CD4-positive, alpha-beta T cell (primary cell): ENCODE data around the gene VPS18. TPM values are rescaled to one million over a fixed set of nuclear protein-coding genes. Genes with fewer than 3 reads are reported as not detected.
A peak's percentile ranks its signal among the peaks of the same experiment; 100 is the strongest.

Source experiments
- ATAC-seq: fragments of 200-7000 bp; cut with Tn5 transposase; one replicate; pipeline ENCODE4 v1.10.0; 2022; ENCODE audit warnings: mild to moderate bottlenecking; ENCODE audit not compliant: poor library complexity
- CTCF ChIA-PET: fragments of 350-600 bp; sonication (Branson Sonifier 250); formaldehyde crosslinking; loops from one replicate; lab custom pipeline; 2021; ENCODE audit warnings: antibody characterized with exemption, inconsistent platforms; lab: Charles Lee
- POLR2A ChIA-PET: fragments of 350-600 bp; sonication (Branson Sonifier 250); formaldehyde crosslinking; loops from one replicate; lab custom pipeline; 2021; ENCODE audit warnings: antibody characterized with exemption, inconsistent platforms; lab: Charles Lee
- DNase-seq, 14 experiments: peaks; one replicate each; pipeline ENCODE4 v3.0.0-alpha.2; 2013 to 2020; ENCODE audit warnings: mixed read lengths in 2 of 14
- H3K27ac ChIP-seq, 2 donors: one replicate each; pipeline versions ENCODE4 v1.5.1 to v1.7.0; 2013; ENCODE audit warnings: low read length in 2 of 2, low read depth in 1 of 2, mild to moderate bottlenecking in 1 of 2
- H3K27me3 ChIP-seq, 2 experiments: 1 replicate in 1 of 2; 2 replicates in 1 of 2; pipeline versions ENCODE4 v1.6.1 to v1.7.0; 2013; ENCODE audit warnings: low read length in 2 of 2, control low read depth in 1 of 2, mild to moderate bottlenecking in 1 of 2, moderate library complexity in 1 of 2; ENCODE audit not compliant: insufficient read depth in 2 of 2, control insufficient read depth in 1 of 2
- H3K36me3 ChIP-seq: one replicate; pipeline ENCODE4 v1.6.1; 2013; ENCODE audit warnings: low read length, control low read depth; ENCODE audit not compliant: insufficient read depth
- H3K4me1 ChIP-seq: one replicate; pipeline ENCODE4 v1.6.1; 2013; ENCODE audit warnings: low read length, control low read depth; ENCODE audit not compliant: insufficient read depth
- H3K4me3 ChIP-seq: one replicate; pipeline ENCODE4 v1.5.1; 2013; ENCODE audit warnings: mild to moderate bottlenecking, low read length, moderate library complexity
- H3K9me3 ChIP-seq, 2 experiments: 1 replicate in 1 of 2; 2 replicates in 1 of 2; pipeline versions ENCODE4 v1.6.1 to v1.7.0; 2013; ENCODE audit warnings: low read length in 2 of 2, mild to moderate bottlenecking in 2 of 2, control low read depth in 1 of 2, moderate library complexity in 1 of 2; ENCODE audit not compliant: control insufficient read depth in 1 of 2, insufficient read depth in 1 of 2
- H3K27ac Mint-ChIP-seq: one replicate; pipeline ENCODE4 v1.8.0; 2020; ENCODE audit warnings: mixed read lengths
- H3K27me3 Mint-ChIP-seq: one replicate; pipeline ENCODE4 v1.8.0; 2021; ENCODE audit warnings: mixed read lengths
- H3K36me3 Mint-ChIP-seq: one replicate; pipeline ENCODE4 v1.8.0; 2021; ENCODE audit warnings: low read depth, mixed read lengths
- H3K4me1 Mint-ChIP-seq: one replicate; pipeline ENCODE4 v1.8.0; 2021; ENCODE audit warnings: low read depth, mixed read lengths
- H3K4me3 Mint-ChIP-seq: one replicate; pipeline ENCODE4 v1.8.0; 2020; ENCODE audit warnings: mild to moderate bottlenecking, mixed read lengths
- H3K9me3 Mint-ChIP-seq: one replicate; pipeline ENCODE4 v1.8.0; 2020; ENCODE audit warnings: mixed read lengths
- intact Hi-C, 2 experiments: fragments of 100-400 bp; cut with DNase I in 1 of 2; cut with micrococcal nuclease in 1 of 2; formaldehyde crosslinking; loops; one replicate each; pipeline versions ENCODE4 v1.15.1 to v1.9.0; 2023 to 2025; cut with DNase I, micrococcal nuclease
- total RNA-seq, 174 experiments: library from RNA in 2 of 174; stranded (reverse) in 2 of 174; gene quantifications; one replicate each; pipeline ENCODE4 v1.2.3 and lab custom pipeline; 2021 to 2026
- TF ChIP-seq, protein P1 (sequence below): fragments of 200-600 bp; IDR thresholded peaks from one replicate; pipeline ENCODE4 v1.8.0; 2022; ENCODE audit warnings: antibody characterized with exemption, mild to moderate bottlenecking

Gene VPS18
- total RNA-seq, 2 experiments from 2014 or later: 20.8 to 21.7 TPM

GRCh38 chr15:40891810-40892446, 2.3 kb upstream of the VPS18 start:
- H3K27me3 Mint-ChIP-seq: no peaks in the 10 kb centered on the region
- Histone ChIP-seq H3K36me3 (peaks cover 3% of the 10 kb centered on the region), H3K4me3 (no peak overlapping the region), H3K27ac (no peak overlapping the region), H3K4me1 (peaks cover 37% of the 10 kb centered on the region), H3K9me3 (no peaks in the 10 kb centered on the region), H3K27me3 (no peaks in the 10 kb centered on the region)
- intact Hi-C loops: loop anchor here (5.0 kb wide), 4 partner anchors 135 to 370 kb away; partner anchors contain the start of genes KNL1 (in 1 of the 2) and RMDN3 (in 1 of the 2)
- ChIA-PET POLR2A (interaction anchor here (1.7 kb wide), 1 partner anchor 33 kb away, joined by 4 read pairs; no protein-coding TSS in a partner anchor), CTCF (interaction anchor here (1.1 to 5.8 kb wide), 3 partner anchors 12 to 33 kb away, joined by 4 to 54 read pairs (median 8); partner anchors contain the start of gene RHOV)
- H3K27ac Mint-ChIP-seq: peak overlapping the region; percentile 16
- DNase-seq (peak in 4 of 14 experiments; percentile 39 to 61 (median 50)), ATAC-seq (no peak)
- peaks cover 19% of the 10 kb centered on the region for H3K36me3 Mint-ChIP-seq
- TF ChIP-seq, protein P1, sequence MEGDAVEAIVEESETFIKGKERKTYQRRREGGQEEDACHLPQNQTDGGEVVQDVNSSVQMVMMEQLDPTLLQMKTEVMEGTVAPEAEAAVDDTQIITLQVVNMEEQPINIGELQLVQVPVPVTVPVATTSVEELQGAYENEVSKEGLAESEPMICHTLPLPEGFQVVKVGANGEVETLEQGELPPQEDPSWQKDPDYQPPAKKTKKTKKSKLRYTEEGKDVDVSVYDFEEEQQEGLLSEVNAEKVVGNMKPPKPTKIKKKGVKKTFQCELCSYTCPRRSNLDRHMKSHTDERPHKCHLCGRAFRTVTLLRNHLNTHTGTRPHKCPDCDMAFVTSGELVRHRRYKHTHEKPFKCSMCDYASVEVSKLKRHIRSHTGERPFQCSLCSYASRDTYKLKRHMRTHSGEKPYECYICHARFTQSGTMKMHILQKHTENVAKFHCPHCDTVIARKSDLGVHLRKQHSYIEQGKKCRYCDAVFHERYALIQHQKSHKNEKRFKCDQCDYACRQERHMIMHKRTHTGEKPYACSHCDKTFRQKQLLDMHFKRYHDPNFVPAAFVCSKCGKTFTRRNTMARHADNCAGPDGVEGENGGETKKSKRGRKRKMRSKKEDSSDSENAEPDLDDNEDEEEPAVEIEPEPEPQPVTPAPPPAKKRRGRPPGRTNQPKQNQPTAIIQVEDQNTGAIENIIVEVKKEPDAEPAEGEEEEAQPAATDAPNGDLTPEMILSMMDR: peak; percentile 39
- no peaks in the 10 kb centered on the region for H3K9me3 Mint-ChIP-seq
- peak overlapping the region; percentile 75 for H3K4me3 Mint-ChIP-seq
- H3K4me1 Mint-ChIP-seq: peaks cover 33% of the 10 kb centered on the region

DNA sequence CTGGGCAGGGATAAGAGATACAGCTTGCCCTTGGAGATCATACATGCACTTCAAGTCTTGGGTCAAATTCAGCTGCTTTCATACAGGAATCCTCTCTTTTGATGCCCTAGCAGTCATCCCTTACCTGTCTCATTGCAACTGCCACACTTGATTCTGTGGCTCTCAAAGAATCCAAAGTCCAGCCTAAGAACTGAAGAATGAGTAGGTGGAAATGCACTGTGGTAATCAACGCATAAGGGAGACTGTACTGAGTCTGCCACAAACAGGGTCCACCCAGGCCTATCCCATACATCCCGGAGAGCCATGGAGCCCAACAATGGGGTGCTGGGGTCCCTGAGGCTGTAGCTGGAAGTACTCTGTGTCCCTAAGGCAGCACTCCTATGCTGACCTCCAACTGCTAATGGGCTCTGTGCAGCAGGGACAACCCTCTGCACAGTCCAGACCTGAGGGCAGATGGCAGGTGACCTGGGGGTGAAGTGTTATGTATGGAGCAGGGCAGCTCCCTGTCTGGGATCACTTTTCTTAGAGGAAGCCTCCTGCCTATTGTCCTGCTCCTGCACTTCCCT, 1.7 kb upstream of the VPS18 start:
- intact Hi-C loops: loop anchor here (5.0 kb wide), 4 partner anchors 135 to 370 kb away; partner anchors contain the start of genes KNL1 (in 1 of the 2) and RMDN3 (in 1 of the 2)
- Mint-ChIP-seq H3K9me3 (no peaks in the 10 kb centered on the region), H3K4me1 (peaks cover 37% of the 10 kb centered on the region), H3K27me3 (no peaks in the 10 kb centered on the region), H3K36me3 (peaks cover 25% of the 10 kb centered on the region), H3K27ac (peak overlapping the region; percentile 93), H3K4me3 (peak overlapping the region; percentile 75)
- POLR2A ChIA-PET: interaction anchor here (1.7 kb wide), 1 partner anchor 33 kb away, joined by 4 read pairs; no protein-coding TSS in a partner anchor
- ATAC-seq (no peak), DNase-seq (no peak)
- Histone ChIP-seq H3K36me3 (peaks cover 3% of the 10 kb centered on the region), H3K4me3 (no peak overlapping the region), H3K4me1 (peaks cover 39% of the 10 kb centered on the region), H3K27ac (no peak overlapping the region), H3K27me3 (no peaks in the 10 kb centered on the region), H3K9me3 (no peaks in the 10 kb centered on the region)
- TF ChIP-seq, protein P1: no peak
- CTCF ChIA-PET: interaction anchor here (1.1 to 5.8 kb wide), 3 partner anchors 11 to 34 kb away, joined by 4 to 54 read pairs (median 8); partner anchors contain the start of gene RHOV

- TF ChIP-seq, protein P1: no peak
- peak overlapping the region; percentile 93 for H3K27ac Mint-ChIP-seq
- ATAC-seq (no peak), DNase-seq (peak in 2 of 14 experiments; percentile 38 to 57)
- Histone ChIP-seq H3K4me1 (peaks cover 39% of the 10 kb centered on the region), H3K27me3 (no peaks in the 10 kb centered on the region), H3K36me3 (peaks cover 5% of the 10 kb centered on the region), H3K27ac (no peak overlapping the region), H3K4me3 (no peak overlapping the region), H3K9me3 (no peaks in the 10 kb centered on the region)
- peaks cover 39% of the 10 kb centered on the region for H3K4me1 Mint-ChIP-seq
- no peaks in the 10 kb centered on the region for H3K27me3 Mint-ChIP-seq
- no peaks in the 10 kb centered on the region for H3K9me3 Mint-ChIP-seq
- CTCF ChIA-PET: interaction anchor here (1.3 to 5.8 kb wide), 9 partner anchors 9 to 199 kb away, joined by 5 to 135 read pairs (median 10); partner anchors contain the start of gene RAD51
- POLR2A ChIA-PET: interaction anchor here (0.9 to 1.9 kb wide), 9 partner anchors 14 to 338 kb away, joined by 4 to 55 read pairs (median 6); partner anchors contain the start of genes CCDC32, CHAC1, CHP1 and DNAJC17
- peak overlapping the region; percentile 75 for H3K4me3 Mint-ChIP-seq
- peaks cover 31% of the 10 kb centered on the region for H3K36me3 Mint-ChIP-seq
- intact Hi-C loops: loop anchor here (5.0 kb wide), 4 partner anchors 136 to 371 kb away; partner anchors contain the start of genes KNL1 (in 1 of the 2) and RMDN3 (in 1 of the 2)
These were observed 1.1 kb upstream of the VPS18 start for GRCh38 chr15:40893019-40893670.
